GM12878 (cell line): ENCODE data around the gene TBXAS1. TPM values are rescaled to one million over a fixed set of nuclear protein-coding genes. Genes with fewer than 3 reads are reported as not detected.

ENCODE experiments used
- ATAC-seq: fragments of 200-7000 bp; cut with Tn5 transposase; 3 replicates; pipeline ENCODE4 v1.9.1; 2020; ENCODE audit warnings: mild to moderate bottlenecking, moderate library complexity
- BruUV-seq: library from RNA; stranded (reverse); fragments of 400-500 nt; replicated peaks from 2 replicates; lab custom pipeline; 2021; lab: Mats Ljungman, UMichigan
- CTCF ChIA-PET: fragments of 300-600 bp; sonication (Branson Sonifier 250); formaldehyde crosslinking; extraction: SDS; loops from one replicate; lab custom pipeline; 2021; ENCODE audit warnings: inconsistent platforms; lab: Yijun Ruan, JAX
- POLR2A ChIA-PET: fragments of 350-600 bp; formaldehyde crosslinking; extraction: SDS; loops from one replicate; lab custom pipeline; 2021; ENCODE audit warnings: inconsistent platforms; lab: Charles Lee
- RAD21 ChIA-PET: fragments of 300-600 bp; sonication (Branson Sonifier 250); formaldehyde crosslinking; loops from one replicate; lab custom pipeline; 2023; ENCODE audit warnings: antibody characterized with exemption; ENCODE audit not compliant: unreplicated experiment; lab: Charles Lee
- SMC1A ChIA-PET: fragments of 300-600 bp; sonication (Branson Sonifier 250); formaldehyde crosslinking; loops from one replicate; lab custom pipeline; 2023; ENCODE audit not compliant: unreplicated experiment, uncharacterized antibody; lab: Charles Lee
- DNase-seq: peaks from one replicate; pipeline ENCODE4 v3.0.0-alpha.2; 2011; ENCODE audit warnings: low read depth, low spot score
- FAIRE-seq: peaks from 3 replicates; lab custom pipeline; 2011; peaks lifted over from hg19 to GRCh38; lab: Jason Lieb, UNC
- H2AFZ ChIP-seq: 2 replicates; pipeline ENCODE4 v1.6.0; 2011; ENCODE audit warnings: low read depth, low read length, control low read depth; ENCODE audit not compliant: control insufficient read depth
- H3K27ac ChIP-seq: 2 replicates; pipeline ENCODE4 v1.5.1; 2011; ENCODE audit warnings: control low read depth; ENCODE audit not compliant: control insufficient read depth, insufficient read depth
- H3K27me3 ChIP-seq, 2 experiments: replicated peaks in 1 of 2; 2 replicates each; pipeline versions ENCODE4 v1.6.0 to v1.6.1; 2011; ENCODE audit warnings: low read length in 1 of 2; ENCODE audit not compliant: control insufficient read depth in 2 of 2, insufficient read depth in 2 of 2
- H3K36me3 ChIP-seq, 2 experiments: 2 replicates each; pipeline ENCODE4 v1.5.1; 2011; ENCODE audit warnings: low read length in 1 of 2; ENCODE audit not compliant: control insufficient read depth in 2 of 2, insufficient read depth in 2 of 2
- H3K4me1 ChIP-seq: 2 replicates; pipeline ENCODE4 v1.6.1; 2011; ENCODE audit warnings: mild to moderate bottlenecking, low read length, moderate library complexity, mixed read lengths; ENCODE audit not compliant: control insufficient read depth, insufficient read depth
- H3K4me2 ChIP-seq: 2 replicates; pipeline ENCODE4 v1.6.0; 2011; ENCODE audit warnings: control low read depth; ENCODE audit not compliant: control insufficient read depth, insufficient read depth
- H3K4me3 ChIP-seq: fragments of 200-600 bp; sonication (generic); 2 replicates; pipeline ENCODE4 v1.5.1; 2016
- H3K79me2 ChIP-seq: 2 replicates; pipeline ENCODE4 v1.6.0; 2011; ENCODE audit warnings: low read length; ENCODE audit not compliant: control insufficient read depth, insufficient read depth
- H3K9ac ChIP-seq: 2 replicates; pipeline ENCODE4 v1.8.0; 2011; ENCODE audit warnings: low read length, control low read depth, mixed read lengths; ENCODE audit not compliant: control insufficient read depth, insufficient read depth
- H3K9me3 ChIP-seq: replicated peaks from 3 replicates; pipeline ENCODE4 v1.5.1; 2011; ENCODE audit warnings: mild to moderate bottlenecking, low read length; ENCODE audit not compliant: control insufficient read depth, insufficient read depth
- H4K20me1 ChIP-seq: 2 replicates; pipeline ENCODE4 v1.6.0; 2011; ENCODE audit not compliant: control insufficient read depth, insufficient read depth
- BCL11A ChIP-seq: IDR thresholded peaks from 2 replicates; pipeline ENCODE4 v1.6.1; 2011; ENCODE audit warnings: low read depth, low read length
- EED ChIP-seq: sonication (generic); IDR thresholded peaks from 2 replicates; pipeline ENCODE4 v1.6.1; 2016; ENCODE audit warnings: antibody characterized with exemption, low read depth
- ELK1 ChIP-seq: IDR thresholded peaks from 2 replicates; pipeline ENCODE4 v1.6.1; 2012; ENCODE audit warnings: low read depth, low read length, improper control_type of control experiment
- IKZF2 ChIP-seq, 2 experiments: fragments of 450-650 bp; IDR thresholded peaks; 2 replicates each; pipeline ENCODE4 v1.6.1; 2017; ENCODE audit warnings: mild to moderate bottlenecking in 2 of 2, moderate library complexity in 2 of 2
- MTA2 ChIP-seq: fragments of 450-650 bp; IDR thresholded peaks from 2 replicates; pipeline ENCODE4 v1.6.1; 2016; ENCODE audit warnings: low read depth, mild to moderate bottlenecking, moderate library complexity
- NFXL1 ChIP-seq: fragments of 450-650 bp; IDR thresholded peaks from 2 replicates; pipeline ENCODE4 v1.6.1; 2017; ENCODE audit warnings: antibody characterized with exemption, mild to moderate bottlenecking, borderline replicate concordance
- NR2F1 ChIP-seq: fragments of 450-650 bp; conservative IDR thresholded peaks from 2 replicates; pipeline ENCODE4 v1.6.1; 2017; ENCODE audit warnings: mild to moderate bottlenecking
- PKNOX1 ChIP-seq: fragments of 450-650 bp; IDR thresholded peaks from 2 replicates; pipeline ENCODE4 v1.6.1; 2016; ENCODE audit warnings: mild to moderate bottlenecking
- TCF3 ChIP-seq: IDR thresholded peaks from 2 replicates; pipeline ENCODE4 v1.6.1; 2012; ENCODE audit warnings: low read depth, mild to moderate bottlenecking, low read length, borderline replicate concordance; ENCODE audit not compliant: insufficient read depth
- USF1 ChIP-seq: IDR thresholded peaks from 2 replicates; pipeline ENCODE4 v1.6.1; 2011; ENCODE audit warnings: borderline replicate concordance, low read depth, mild to moderate bottlenecking, moderate library complexity, mixed read lengths, low read length; ENCODE audit not compliant: insufficient read depth; ENCODE audit errors: extremely low read length
- ZNF217 ChIP-seq: fragments of 450-650 bp; IDR thresholded peaks from 2 replicates; pipeline ENCODE4 v1.6.1; 2017; ENCODE audit warnings: antibody characterized with exemption, mild to moderate bottlenecking
- ZZZ3 ChIP-seq: IDR thresholded peaks from 2 replicates; pipeline ENCODE4 v1.6.1; 2011; ENCODE audit warnings: low read depth; ENCODE audit not compliant: control insufficient read depth, insufficient read length
- WGBS: methylation state at CpG from one replicate; pipeline ENCODE4 v1.1.6; 2016; ENCODE audit warnings: low lambda C conversion rate; ENCODE audit not compliant: insufficient replicate concordance, insufficient coverage; ENCODE audit errors: missing lambda C conversion rate; 5-methylcytosine and 5-hydroxymethylcytosine counted together
- in situ Hi-C: fragments of 300-500 bp; cut with MboI; formaldehyde crosslinking; loops from 9 replicates; pipeline ENCODE4 v1.14.3; 2018; ENCODE audit warnings: mixed read lengths
- intact Hi-C: fragments of 100-400 bp; cut with micrococcal nuclease; formaldehyde crosslinking; loops from one replicate; pipeline ENCODE4 v1.14.2; 2022; ENCODE audit not compliant: unreplicated experiment
- polyA plus RNA-seq, 11 experiments: library from polyadenylated mRNA; depleted of rRNA in 4 of 11; unstranded in 6 of 11; stranded (reverse) in 5 of 11; fragments of >200 nt; fragmentation: Nextera tagmentation in 4 of 11; fragmentation: Illumina TruSeq in 1 of 11; extraction: Ambion mirVana in 4 of 11; extraction: Trizol in 1 of 11; gene quantifications; 1 replicate in 1 of 11; 2 replicates in 10 of 11; pipeline versions ENCODE4 v1.2.1 to v1.2.3, GENCODE V29; 2011 to 2016; ENCODE audit warnings: inconsistent platforms in 2 of 11, missing spikeins in 2 of 11, low read depth in 1 of 11
- total RNA-seq, 4 experiments: library from RNA; depleted of rRNA in 3 of 4; stranded (reverse); fragments of >200 nt in 3 of 4; fragmentation: Illumina TruSeq in 1 of 4; extraction: Trizol in 1 of 4; gene quantifications; 2 replicates each; pipeline versions ENCODE4 v1.2.1 to v1.2.3, GENCODE V29; 2013 to 2021
- TF ChIP-seq, protein P1 (sequence below): fragments of 450-650 bp; IDR thresholded peaks from 2 replicates; pipeline ENCODE4 v1.6.1; 2016; ENCODE audit warnings: mild to moderate bottlenecking

TBXAS1 gene
- total and polyA plus RNA-seq, 10 of the 15 experiments (the other 5 are each of a cell fraction or from before 2014, with no cell fraction given): 1.5 to 32.7 (median 16.3) TPM

DNA sequence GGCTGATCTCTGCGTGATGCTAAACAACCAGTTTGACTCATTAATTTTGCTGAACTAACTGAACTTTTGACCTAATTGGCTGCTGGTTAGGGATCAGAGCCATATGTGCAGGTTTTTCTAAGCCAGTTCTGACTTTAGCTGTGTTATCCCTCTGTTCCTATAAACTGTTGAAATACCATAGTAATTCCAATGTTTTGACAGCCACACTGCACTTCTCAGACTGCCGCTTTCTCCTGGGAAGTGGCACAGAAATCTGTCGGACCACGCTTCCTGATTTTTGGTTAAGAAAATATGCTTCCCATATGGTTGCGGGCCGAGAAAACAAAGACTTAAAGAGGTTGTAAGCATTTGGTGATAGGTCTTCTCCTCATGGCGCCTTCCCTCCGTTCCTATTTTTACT, 42.3 kb downstream of the TBXAS1 start:
- in situ Hi-C loops: no loop called here
- no peak overlapping the region for H2AFZ ChIP-seq
- no TSS peak for BruUV-seq
- H3K4me3 ChIP-seq: no peak overlapping the region
- intact Hi-C loops: no loop called here
- ChIA-PET RAD21 (interaction anchor here (1.3 kb wide), 1 partner anchor 23 kb away, joined by 3 read pairs; no protein-coding TSS in a partner anchor), CTCF (no interaction called here), SMC1A (interaction anchor here (1.8 kb wide), 1 partner anchor 17 kb away, joined by 4 read pairs; no protein-coding TSS in a partner anchor), POLR2A (no interaction called here)
- no peaks in the 10 kb centered on the region for H3K9me3 ChIP-seq
- no peak overlapping the region for H3K9ac ChIP-seq
- no peak overlapping the region for H3K4me2 ChIP-seq
- no peak overlapping the region for H3K27ac ChIP-seq
- 0 out of 2 replicates have a peak, but pooled peaks have one; percentile 11 for TF ChIP-seq NR2F1
- TF ChIP-seq, protein P1, sequence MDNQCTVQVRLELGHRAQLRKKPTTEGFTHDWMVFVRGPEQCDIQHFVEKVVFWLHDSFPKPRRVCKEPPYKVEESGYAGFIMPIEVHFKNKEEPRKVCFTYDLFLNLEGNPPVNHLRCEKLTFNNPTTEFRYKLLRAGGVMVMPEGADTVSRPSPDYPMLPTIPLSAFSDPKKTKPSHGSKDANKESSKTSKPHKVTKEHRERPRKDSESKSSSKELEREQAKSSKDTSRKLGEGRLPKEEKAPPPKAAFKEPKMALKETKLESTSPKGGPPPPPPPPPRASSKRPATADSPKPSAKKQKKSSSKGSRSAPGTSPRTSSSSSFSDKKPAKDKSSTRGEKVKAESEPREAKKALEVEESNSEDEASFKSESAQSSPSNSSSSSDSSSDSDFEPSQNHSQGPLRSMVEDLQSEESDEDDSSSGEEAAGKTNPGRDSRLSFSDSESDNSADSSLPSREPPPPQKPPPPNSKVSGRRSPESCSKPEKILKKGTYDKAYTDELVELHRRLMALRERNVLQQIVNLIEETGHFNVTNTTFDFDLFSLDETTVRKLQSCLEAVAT: no peak
- H3K27me3 ChIP-seq: no peaks in the 10 kb centered on the region
- no peaks in the 10 kb centered on the region for H3K36me3 ChIP-seq
- no peaks in the 10 kb centered on the region for H3K79me2 ChIP-seq
- ATAC-seq (no peak), DNase-seq (no peak), FAIRE-seq (no peak)
- 96% methylated on average over 8 of the region's 8 CpGs for WGBS
- H4K20me1 ChIP-seq: no peaks in the 10 kb centered on the region
- H3K4me1 ChIP-seq: no peaks in the 10 kb centered on the region; the same call in 1 of the 2 replicates

GRCh38 chr7:139871820-139872219, 42.8 kb downstream of the TBXAS1 start:
- no peaks in the 10 kb centered on the region for H3K79me2 ChIP-seq
- H3K4me2 ChIP-seq: no peak overlapping the region
- DNase-seq (no peak), ATAC-seq (no peak), FAIRE-seq (no peak)
- no peaks in the 10 kb centered on the region; the same call in 1 of the 2 replicates for H3K4me1 ChIP-seq
- no TSS peak for BruUV-seq
- H3K27ac ChIP-seq: no peak overlapping the region
- 65% methylated on average over 2 of the region's 2 CpGs for WGBS
- no peaks in the 10 kb centered on the region for H3K9me3 ChIP-seq
- no peak overlapping the region for H3K4me3 ChIP-seq
- H3K9ac ChIP-seq: no peak overlapping the region
- RAD21 ChIA-PET: interaction anchor here (1.3 kb wide), 1 partner anchor 22 kb away, joined by 3 read pairs; no protein-coding TSS in a partner anchor
- no peaks in the 10 kb centered on the region for H4K20me1 ChIP-seq
- CTCF ChIA-PET: no interaction called here
- H3K27me3 ChIP-seq: no peaks in the 10 kb centered on the region
- SMC1A ChIA-PET: interaction anchor here (1.8 kb wide), 1 partner anchor 16 kb away, joined by 4 read pairs; no protein-coding TSS in a partner anchor
- POLR2A ChIA-PET: no interaction called here
- no peaks in the 10 kb centered on the region for H3K36me3 ChIP-seq
- intact Hi-C loops (no loop called here), in situ Hi-C loops (no loop called here)
- H2AFZ ChIP-seq: no peak overlapping the region
- no peak for TF ChIP-seq USF1
- TF ChIP-seq MTA2: no peak
- no peak for TF ChIP-seq IKZF2 (IDR thresholded peaks at IDR 0.05)
- no peak for TF ChIP-seq ZNF217
- TF ChIP-seq BCL11A: no peak
- TF ChIP-seq PKNOX1: no peak
- no peak for TF ChIP-seq ZZZ3
- TF ChIP-seq EED: no peak
- TF ChIP-seq ELK1: no peak
- no peak for TF ChIP-seq TCF3
- TF ChIP-seq NFXL1: no peak
